Measurements from ENCODE around the gene DAP. TPM values are rescaled to one million over a fixed set of nuclear protein-coding genes. Genes with fewer than 3 reads are reported as not detected.
"Not testable (repeated sequence)": the region's sequence is repeated elsewhere in the genome, so short reads cannot be mapped to it uniquely, and the experiment has no call there.

DAP gene
- total and polyA plus RNA-seq, 2 of the 13 experiments (the other 11 are each of a cell fraction or from before 2014, with no cell fraction given): 22.0 to 57.5 TPM

- TF ChIP-seq SNAPC4 (CRISPR knock-in tag; IDR thresholded peaks at IDR 0.05) (no peak), ZNF83 (CRISPR knock-in tag; IDR thresholded peaks at IDR 0.05; ENCODE audit: borderline replicate concordance) (no peak), MED13 (CRISPR knock-in tag; IDR thresholded peaks at IDR 0.05) (no peak)
- TF ChIP-seq, protein P1, sequence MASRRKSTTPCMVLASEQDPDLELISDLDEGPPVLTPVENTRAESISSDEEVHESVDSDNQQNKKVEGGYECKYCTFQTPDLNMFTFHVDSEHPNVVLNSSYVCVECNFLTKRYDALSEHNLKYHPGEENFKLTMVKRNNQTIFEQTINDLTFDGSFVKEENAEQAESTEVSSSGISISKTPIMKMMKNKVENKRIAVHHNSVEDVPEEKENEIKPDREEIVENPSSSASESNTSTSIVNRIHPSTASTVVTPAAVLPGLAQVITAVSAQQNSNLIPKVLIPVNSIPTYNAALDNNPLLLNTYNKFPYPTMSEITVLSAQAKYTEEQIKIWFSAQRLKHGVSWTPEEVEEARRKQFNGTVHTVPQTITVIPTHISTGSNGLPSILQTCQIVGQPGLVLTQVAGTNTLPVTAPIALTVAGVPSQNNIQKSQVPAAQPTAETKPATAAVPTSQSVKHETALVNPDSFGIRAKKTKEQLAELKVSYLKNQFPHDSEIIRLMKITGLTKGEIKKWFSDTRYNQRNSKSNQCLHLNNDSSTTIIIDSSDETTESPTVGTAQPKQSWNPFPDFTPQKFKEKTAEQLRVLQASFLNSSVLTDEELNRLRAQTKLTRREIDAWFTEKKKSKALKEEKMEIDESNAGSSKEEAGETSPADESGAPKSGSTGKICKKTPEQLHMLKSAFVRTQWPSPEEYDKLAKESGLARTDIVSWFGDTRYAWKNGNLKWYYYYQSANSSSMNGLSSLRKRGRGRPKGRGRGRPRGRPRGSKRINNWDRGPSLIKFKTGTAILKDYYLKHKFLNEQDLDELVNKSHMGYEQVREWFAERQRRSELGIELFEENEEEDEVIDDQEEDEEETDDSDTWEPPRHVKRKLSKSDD (CRISPR knock-in tag; IDR thresholded peaks at IDR 0.05; ENCODE audit: low read depth): no peak
- TF ChIP-seq, protein P2, sequence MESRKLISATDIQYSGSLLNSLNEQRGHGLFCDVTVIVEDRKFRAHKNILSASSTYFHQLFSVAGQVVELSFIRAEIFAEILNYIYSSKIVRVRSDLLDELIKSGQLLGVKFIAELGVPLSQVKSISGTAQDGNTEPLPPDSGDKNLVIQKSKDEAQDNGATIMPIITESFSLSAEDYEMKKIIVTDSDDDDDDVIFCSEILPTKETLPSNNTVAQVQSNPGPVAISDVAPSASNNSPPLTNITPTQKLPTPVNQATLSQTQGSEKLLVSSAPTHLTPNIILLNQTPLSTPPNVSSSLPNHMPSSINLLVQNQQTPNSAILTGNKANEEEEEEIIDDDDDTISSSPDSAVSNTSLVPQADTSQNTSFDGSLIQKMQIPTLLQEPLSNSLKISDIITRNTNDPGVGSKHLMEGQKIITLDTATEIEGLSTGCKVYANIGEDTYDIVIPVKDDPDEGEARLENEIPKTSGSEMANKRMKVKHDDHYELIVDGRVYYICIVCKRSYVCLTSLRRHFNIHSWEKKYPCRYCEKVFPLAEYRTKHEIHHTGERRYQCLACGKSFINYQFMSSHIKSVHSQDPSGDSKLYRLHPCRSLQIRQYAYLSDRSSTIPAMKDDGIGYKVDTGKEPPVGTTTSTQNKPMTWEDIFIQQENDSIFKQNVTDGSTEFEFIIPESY (CRISPR knock-in tag; IDR thresholded peaks at IDR 0.05): no peak
- TF ChIP-seq, protein P3, sequence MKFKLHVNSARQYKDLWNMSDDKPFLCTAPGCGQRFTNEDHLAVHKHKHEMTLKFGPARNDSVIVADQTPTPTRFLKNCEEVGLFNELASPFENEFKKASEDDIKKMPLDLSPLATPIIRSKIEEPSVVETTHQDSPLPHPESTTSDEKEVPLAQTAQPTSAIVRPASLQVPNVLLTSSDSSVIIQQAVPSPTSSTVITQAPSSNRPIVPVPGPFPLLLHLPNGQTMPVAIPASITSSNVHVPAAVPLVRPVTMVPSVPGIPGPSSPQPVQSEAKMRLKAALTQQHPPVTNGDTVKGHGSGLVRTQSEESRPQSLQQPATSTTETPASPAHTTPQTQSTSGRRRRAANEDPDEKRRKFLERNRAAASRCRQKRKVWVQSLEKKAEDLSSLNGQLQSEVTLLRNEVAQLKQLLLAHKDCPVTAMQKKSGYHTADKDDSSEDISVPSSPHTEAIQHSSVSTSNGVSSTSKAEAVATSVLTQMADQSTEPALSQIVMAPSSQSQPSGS (CRISPR knock-in tag; IDR thresholded peaks at IDR 0.05): no peak
These were observed 95.2 kb downstream of the DAP start (continued) for GRCh38 chr5:10665799-10666198.

DNA sequence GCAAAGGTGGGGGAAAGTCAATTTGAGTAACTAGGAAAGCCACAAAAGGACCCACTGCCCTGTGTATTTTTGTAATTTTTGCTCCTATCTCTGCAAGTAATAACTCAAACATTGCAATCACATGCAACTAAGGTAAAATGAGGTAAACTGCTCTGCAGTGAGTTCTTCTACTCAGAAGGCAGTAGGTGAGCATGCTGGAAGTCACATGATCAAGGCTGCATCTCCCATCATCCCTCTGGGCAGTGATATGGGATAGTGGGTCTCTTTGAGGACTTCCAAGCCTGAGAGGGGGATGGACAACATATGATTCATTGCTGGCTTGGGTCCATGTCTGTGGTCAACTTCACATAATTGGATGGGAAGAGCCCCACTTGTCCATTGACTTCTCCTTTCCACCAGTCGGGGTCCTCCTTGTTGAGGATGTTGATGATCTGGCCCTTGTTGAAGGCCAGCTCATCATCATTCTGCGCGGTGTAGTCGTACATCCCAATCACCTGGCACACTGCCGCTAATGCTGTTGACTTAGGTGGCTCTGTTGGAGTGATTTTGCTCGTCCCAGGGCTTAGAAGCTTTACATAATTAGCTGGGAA lies 96.8 kb downstream of the DAP start:
- H3K27me3 ChIP-seq (ENCODE audit: control insufficient read depth in 1 of 2, insufficient read depth in 2 of 2, low read length in 2 of 2); H3K4me2 ChIP-seq (ENCODE audit: low read depth, low read length); BruUV-seq (replicated peaks); in situ Hi-C loops (cut with HindIII; ENCODE audit: extremely low pct_ligation_motif_present, low pct_unique_long_range_greater_than_20kb); FAIRE-seq; H3K9ac ChIP-seq (ENCODE audit: insufficient read depth, low read depth, low read length); H3K27ac ChIP-seq (ENCODE audit: extremely low read length, insufficient read depth, low read length); H3K79me2 ChIP-seq (ENCODE audit: insufficient read depth, low read length); CTCF ChIA-PET (ENCODE audit: low intra/inter-chr PET ratio, low total read pairs); H3K9me3 ChIP-seq (ENCODE audit: low read length); intact Hi-C loops (cut with micrococcal nuclease; ENCODE audit: unreplicated experiment); H3K36me3 ChIP-seq (replicated peaks in 1 of 2; ENCODE audit: control insufficient read depth in 1 of 2, insufficient read depth in 2 of 2, low read length in 2 of 2); POLR2A ChIA-PET; H2AFZ ChIP-seq (ENCODE audit: low read length); H4K20me1 ChIP-seq (ENCODE audit: insufficient read depth, low read length); H3K4me1 ChIP-seq (ENCODE audit: insufficient read depth, low read length); DNase-seq (ENCODE audit: low spot score); ATAC-seq; H3K4me3 ChIP-seq (replicated peaks in 1 of 3; ENCODE audit: insufficient read depth in 1 of 3, low read depth in 2 of 3, low read length in 3 of 3): not testable (repeated sequence)
- 49% methylated on average over 3 of the region's 6 CpGs for WGBS (ENCODE audit: low lambda C conversion rate)

All from HepG2 (cell line).